Measurements from ENCODE around the gene SDHD.
A peak's percentile ranks its signal among the peaks of the same experiment; 100 is the strongest.

Gene SDHD

DNA sequence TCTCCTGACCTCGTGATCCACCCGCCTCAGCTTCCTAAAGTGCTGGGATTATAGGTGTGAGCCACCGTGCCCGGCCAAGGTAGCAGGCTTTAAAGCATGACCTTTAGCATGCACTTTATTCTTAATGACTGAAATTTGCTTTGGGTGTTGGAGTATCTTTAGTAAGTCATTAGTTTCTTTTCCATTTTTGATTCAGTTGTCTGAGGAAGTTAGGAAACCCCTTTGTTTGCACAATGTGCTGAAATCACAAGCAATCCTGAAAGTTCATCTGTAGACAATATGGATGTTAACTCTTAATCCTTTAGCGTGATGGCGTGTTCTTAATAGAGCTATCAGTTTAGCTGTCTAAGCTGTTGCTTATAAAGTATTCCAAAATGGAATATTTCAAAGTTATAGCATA lies 16.8 kb downstream of the SDHD start:
- no peak for DNase-seq
- no peak for ATAC-seq

- ATAC-seq (no peak), DNase-seq (no peak)
These were observed 19.4 kb downstream of the SDHD start for GRCh38 chr11:112106070-112106469.

GRCh38 chr11:112113539-112114457 lies 27.1 kb downstream of the SDHD start:
- ATAC-seq (no peak), DNase-seq (no peak)

DNA sequence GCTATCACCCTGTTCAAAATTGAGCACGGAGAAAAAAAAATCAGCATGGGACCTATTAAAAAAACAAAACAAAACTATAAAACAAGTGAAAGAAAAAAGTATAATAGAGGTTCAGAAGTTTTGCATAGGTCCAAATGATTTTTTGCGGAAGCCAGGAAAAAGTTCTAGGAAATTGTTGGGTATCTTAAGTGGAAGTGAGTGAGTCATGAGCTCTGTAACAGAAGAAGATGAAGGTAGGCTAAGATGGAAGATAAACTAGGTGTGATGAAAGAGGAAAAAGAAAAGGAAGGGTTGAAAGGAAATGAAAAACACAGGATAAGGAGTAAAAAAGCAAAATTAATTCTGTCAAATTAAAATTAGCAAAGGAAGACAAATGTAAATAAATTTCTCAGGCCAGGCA lies 27.8 kb downstream of the SDHD start:
- ATAC-seq (no peak), DNase-seq (no peak)

- ATAC-seq: no peak
- DNase-seq: no peak
These were observed 28.7 kb downstream of the SDHD start for GRCh38 chr11:112115386-112115785.

DNA sequence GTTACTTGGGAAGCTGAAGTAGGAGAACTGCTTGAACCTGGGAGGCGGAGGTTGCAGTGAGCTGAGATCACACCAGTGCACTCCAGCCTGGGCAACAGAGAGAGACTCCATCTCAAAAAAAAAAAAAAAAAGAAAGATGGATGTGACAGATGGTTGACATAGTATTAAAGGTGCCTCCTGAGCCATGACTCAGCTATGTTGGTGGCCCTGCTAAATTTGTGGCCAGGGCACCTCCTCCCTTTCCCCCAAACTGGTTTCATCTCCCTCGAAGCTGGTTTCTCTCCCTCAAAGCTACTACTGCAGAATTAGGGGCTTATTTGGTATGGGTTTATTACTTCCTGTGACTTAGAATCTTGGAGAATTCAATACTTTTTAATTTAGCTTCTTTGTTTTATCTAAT lies 31.5 kb downstream of the SDHD start:
- ATAC-seq: peak; percentile 58
- peak; percentile 17 for DNase-seq

- DNase-seq: no peak
- ATAC-seq: no peak
These were observed 35.4 kb downstream of the SDHD start for GRCh38 chr11:112121981-112122615.

DNA sequence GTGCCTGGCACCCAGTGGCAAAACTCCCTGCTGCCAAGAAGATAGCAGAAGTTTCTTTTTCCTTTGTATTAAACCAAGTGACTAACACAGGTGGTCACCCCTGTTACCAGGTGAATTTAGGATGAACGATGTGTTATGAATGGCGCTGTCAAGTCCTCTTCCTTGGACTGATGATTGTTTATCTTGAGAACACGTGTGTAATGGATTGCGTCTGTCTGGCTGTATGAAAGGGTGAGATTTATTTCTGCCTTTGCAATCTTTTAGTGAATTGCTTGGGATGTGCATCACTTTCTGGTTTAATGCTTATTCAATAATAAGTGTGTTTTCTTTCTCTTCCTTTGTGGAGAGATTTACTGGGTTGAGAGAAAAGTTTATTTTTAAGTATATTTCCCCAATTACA lies 36.5 kb downstream of the SDHD start:
- ATAC-seq: no peak
- DNase-seq: no peak

GRCh38 chr11:112127056-112127455 lies 40.4 kb downstream of the SDHD start:
- no peak for DNase-seq
- ATAC-seq: no peak

- no peak for ATAC-seq
- no peak for DNase-seq
These were observed 41.9 kb downstream of the SDHD start for GRCh38 chr11:112128483-112129121.

GRCh38 chr11:112129656-112130055 lies 43.0 kb downstream of the SDHD start:
- ATAC-seq (no peak), DNase-seq (no peak)

GRCh38 chr11:112132737-112133136 lies 46.1 kb downstream of the SDHD start:
- DNase-seq (no peak), ATAC-seq (no peak)

- ATAC-seq: no peak
- DNase-seq: no peak
These were observed 47.8 kb downstream of the SDHD start for GRCh38 chr11:112134473-112134872.

GRCh38 chr11:112143597-112143996 lies 56.9 kb downstream of the SDHD start:
- DNase-seq (no peak), ATAC-seq (no peak)
